Natural killer cell (primary cell): ENCODE measurements around the gene GKN2. TPM values are rescaled to one million over a fixed set of nuclear protein-coding genes. Genes with fewer than 3 reads are reported as not detected.

ENCODE experiments used
- ATAC-seq, 3 donors: fragments of 150-1000 bp in 2 of 3; fragments of 200-7000 bp in 1 of 3; cut with Tn5 transposase; 1 replicate in 1 of 3; 2 replicates in 2 of 3; pipeline ENCODE4 v1.10.0; 2021; ENCODE audit warnings: mild to moderate bottlenecking in 2 of 3, moderate library complexity in 2 of 3
- DNase-seq, 2 donors: peaks; one replicate each; pipeline versions ENCODE4 v3.0.0 to v3.0.0-alpha.2; 2013 to 2021; ENCODE audit warnings: mixed read lengths in 1 of 2
- H3K27ac ChIP-seq: one replicate; pipeline ENCODE4 v1.5.1; 2013; ENCODE audit warnings: mild to moderate bottlenecking, low read length
- H3K27me3 ChIP-seq: one replicate; pipeline ENCODE4 v1.6.1; 2013; ENCODE audit warnings: low read length; ENCODE audit not compliant: control insufficient read depth, insufficient read depth
- H3K36me3 ChIP-seq: one replicate; pipeline ENCODE4 v1.6.1; 2013; ENCODE audit warnings: low read length; ENCODE audit not compliant: control insufficient read depth, insufficient read depth
- H3K4me1 ChIP-seq: one replicate; pipeline ENCODE4 v1.6.1; 2013; ENCODE audit warnings: low read length; ENCODE audit not compliant: control insufficient read depth, insufficient read depth
- H3K4me3 ChIP-seq: one replicate; pipeline ENCODE4 v1.5.1; 2013; ENCODE audit warnings: low read length
- H3K9me3 ChIP-seq: one replicate; pipeline ENCODE4 v1.6.1; 2013; ENCODE audit warnings: low read length; ENCODE audit not compliant: control insufficient read depth, insufficient read depth
- H3K27ac Mint-ChIP-seq, 2 donors: one replicate each; pipeline ENCODE4 v1.8.0; 2022; ENCODE audit warnings: mild to moderate bottlenecking in 2 of 2, mixed read lengths in 2 of 2, moderate library complexity in 1 of 2
- H3K27me3 Mint-ChIP-seq, 2 donors: one replicate each; pipeline ENCODE4 v1.8.0; 2022; ENCODE audit warnings: low read depth in 2 of 2, mixed read lengths in 2 of 2
- H3K36me3 Mint-ChIP-seq: one replicate; pipeline ENCODE4 v1.8.0; 2022; ENCODE audit warnings: mixed read lengths
- H3K4me1 Mint-ChIP-seq, 2 donors: one replicate each; pipeline ENCODE4 v1.8.0; 2022; ENCODE audit warnings: mixed read lengths in 2 of 2
- H3K4me3 Mint-ChIP-seq: one replicate; pipeline ENCODE4 v1.8.0; 2022; ENCODE audit warnings: mild to moderate bottlenecking, moderate library complexity, mixed read lengths
- H3K9me3 Mint-ChIP-seq, 2 donors: one replicate each; pipeline ENCODE4 v1.8.0; 2022; ENCODE audit warnings: mixed read lengths in 2 of 2
- WGBS: methylation state at CpG from one replicate; pipeline ENCODE4 v1.1.7; 2013; ENCODE audit warnings: missing lambda C conversion rate; ENCODE audit not compliant: insufficient coverage; 5-methylcytosine and 5-hydroxymethylcytosine counted together
- intact Hi-C: fragments of 100-400 bp; cut with micrococcal nuclease; formaldehyde crosslinking; loops from one replicate; pipeline ENCODE4 v1.14.2; 2022
- total RNA-seq, 4 donors: library from RNA; stranded (reverse); fragments of 120-200 nt in 1 of 4; gene quantifications; one replicate each; pipeline versions ENCODE4 v1.2.3 to v1.2.4, GENCODE V29; 2013 to 2022
- TF ChIP-seq, protein P1 (sequence below): fragments of 200-600 bp; IDR thresholded peaks from one replicate; pipeline ENCODE4 v1.8.0; 2022; ENCODE audit warnings: antibody characterized with exemption

Gene GKN2
- total RNA-seq, 3 donors from 2014 or later (not counting 1 experiment from before 2014, with no cell fraction given): not detected

DNA sequence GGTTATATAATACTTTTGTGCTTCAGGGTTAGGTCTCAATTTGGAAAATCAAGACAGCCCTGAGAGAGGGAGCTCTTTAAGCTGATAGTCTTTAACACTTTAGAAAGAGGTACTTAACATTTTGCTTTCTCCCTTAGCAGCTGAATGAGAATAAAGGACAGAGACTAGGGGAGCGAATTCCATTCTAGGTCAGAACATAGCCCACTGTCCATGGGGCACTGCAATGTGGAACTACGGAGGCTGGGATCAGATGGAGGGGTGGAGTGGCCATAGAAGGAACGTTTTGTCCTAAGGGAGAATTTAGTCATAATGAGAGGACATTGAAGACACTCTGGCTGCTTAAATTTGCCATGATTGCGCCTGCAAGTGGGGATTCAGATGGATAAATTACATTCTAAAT, 794 bp downstream of the GKN2 start:
- Histone ChIP-seq H3K36me3 (no peaks in the 10 kb centered on the region), H3K9me3 (no peaks in the 10 kb centered on the region), H3K27me3 (no peaks in the 10 kb centered on the region), H3K4me3 (no peak overlapping the region), H3K27ac (no peak overlapping the region), H3K4me1 (no peaks in the 10 kb centered on the region)
- Mint-ChIP-seq H3K27ac (no peak overlapping the region), H3K4me1 (no peaks in the 10 kb centered on the region), H3K4me3 (no peak overlapping the region), H3K27me3 (peaks cover 21 to 48% of the 10 kb centered on the region in 2 donors), H3K9me3 (no peaks in the 10 kb centered on the region), H3K36me3 (no peaks in the 10 kb centered on the region)
- WGBS: 83% methylated on average over 4 of the region's 4 CpGs
- TF ChIP-seq, protein P1, sequence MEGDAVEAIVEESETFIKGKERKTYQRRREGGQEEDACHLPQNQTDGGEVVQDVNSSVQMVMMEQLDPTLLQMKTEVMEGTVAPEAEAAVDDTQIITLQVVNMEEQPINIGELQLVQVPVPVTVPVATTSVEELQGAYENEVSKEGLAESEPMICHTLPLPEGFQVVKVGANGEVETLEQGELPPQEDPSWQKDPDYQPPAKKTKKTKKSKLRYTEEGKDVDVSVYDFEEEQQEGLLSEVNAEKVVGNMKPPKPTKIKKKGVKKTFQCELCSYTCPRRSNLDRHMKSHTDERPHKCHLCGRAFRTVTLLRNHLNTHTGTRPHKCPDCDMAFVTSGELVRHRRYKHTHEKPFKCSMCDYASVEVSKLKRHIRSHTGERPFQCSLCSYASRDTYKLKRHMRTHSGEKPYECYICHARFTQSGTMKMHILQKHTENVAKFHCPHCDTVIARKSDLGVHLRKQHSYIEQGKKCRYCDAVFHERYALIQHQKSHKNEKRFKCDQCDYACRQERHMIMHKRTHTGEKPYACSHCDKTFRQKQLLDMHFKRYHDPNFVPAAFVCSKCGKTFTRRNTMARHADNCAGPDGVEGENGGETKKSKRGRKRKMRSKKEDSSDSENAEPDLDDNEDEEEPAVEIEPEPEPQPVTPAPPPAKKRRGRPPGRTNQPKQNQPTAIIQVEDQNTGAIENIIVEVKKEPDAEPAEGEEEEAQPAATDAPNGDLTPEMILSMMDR: no peak
- intact Hi-C loops: no loop called here
- ATAC-seq (no peak), DNase-seq (no peak)

DNA sequence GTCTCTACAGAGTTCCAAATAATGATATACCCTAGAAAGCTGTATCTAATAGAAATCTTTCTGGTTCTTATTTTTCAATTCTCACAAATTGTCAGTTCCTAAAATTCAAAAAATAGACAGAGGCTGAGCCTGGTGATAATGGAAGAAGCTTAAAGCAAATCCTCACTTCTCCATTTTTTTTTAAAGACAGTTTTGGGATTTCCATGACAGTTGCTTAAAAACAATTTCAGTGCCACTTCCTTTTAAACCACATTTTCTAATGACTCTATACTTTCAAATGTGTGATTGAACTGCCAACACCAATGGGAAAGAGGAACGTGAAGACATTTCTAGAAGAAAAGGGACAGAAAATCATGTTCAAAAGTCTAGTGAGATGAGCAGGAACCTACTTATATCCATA, 4.0 kb downstream of the GKN2 start:
- no peaks in the 10 kb centered on the region for H3K9me3 ChIP-seq
- H3K27me3 ChIP-seq: no peaks in the 10 kb centered on the region
- H3K4me1 Mint-ChIP-seq: no peaks in the 10 kb centered on the region
- H3K4me1 ChIP-seq: no peaks in the 10 kb centered on the region
- peaks cover 24 to 53% of the 10 kb centered on the region in 2 donors for H3K27me3 Mint-ChIP-seq
- no peak overlapping the region for H3K4me3 ChIP-seq
- no peaks in the 10 kb centered on the region for H3K36me3 Mint-ChIP-seq
- ATAC-seq (no peak), DNase-seq (no peak)
- no peak overlapping the region for H3K27ac Mint-ChIP-seq
- no peak overlapping the region for H3K27ac ChIP-seq
- no peak overlapping the region for H3K4me3 Mint-ChIP-seq
- intact Hi-C loops: no loop called here
- no peaks in the 10 kb centered on the region for H3K36me3 ChIP-seq
- no peaks in the 10 kb centered on the region for H3K9me3 Mint-ChIP-seq
- TF ChIP-seq, protein P1: no peak
- WGBS: 40% methylated on average over 1 of the region's 1 CpG

DNA sequence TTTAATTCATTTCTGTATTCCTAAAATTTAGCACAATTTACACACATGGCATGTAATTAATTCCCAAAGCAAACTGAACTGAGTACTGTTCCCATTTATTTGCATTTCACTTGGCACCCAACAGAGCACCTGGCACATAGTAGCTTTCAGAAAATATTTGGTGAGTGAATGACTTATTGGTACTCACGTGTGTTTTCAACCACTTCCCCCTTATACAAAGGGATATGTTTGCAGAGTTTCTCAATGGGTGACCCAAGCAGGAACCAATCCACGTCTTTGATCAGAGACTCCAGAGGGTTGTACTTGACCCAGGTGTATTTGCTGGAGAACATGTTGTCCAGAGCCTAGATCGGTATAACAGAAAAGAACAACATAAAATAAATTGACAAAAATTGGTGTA, 6.6 kb downstream of the GKN2 start:
- intact Hi-C loops: no loop called here
- no peak for DNase-seq
- Histone ChIP-seq H3K36me3 (no peaks in the 10 kb centered on the region), H3K27me3 (no peaks in the 10 kb centered on the region), H3K4me3 (no peak overlapping the region), H3K4me1 (no peaks in the 10 kb centered on the region), H3K9me3 (no peaks in the 10 kb centered on the region), H3K27ac (no peak overlapping the region)
- Mint-ChIP-seq H3K27me3 (peaks cover 32 to 62% of the 10 kb centered on the region in 2 donors), H3K4me3 (no peak overlapping the region), H3K4me1 (peaks cover 5% of the 10 kb centered on the region in 2 donors), H3K27ac (no peak overlapping the region), H3K9me3 (no peaks in the 10 kb centered on the region), H3K36me3 (no peaks in the 10 kb centered on the region)
- TF ChIP-seq, protein P1: no peak
- ATAC-seq: no peak
- 64% methylated on average over 1 of the region's 3 CpGs for WGBS
